HS-27A (cell line): ENCODE measurements around the gene L3MBTL4.
"Not testable (repeated sequence)": the region's sequence is repeated elsewhere in the genome, so short reads cannot be mapped to it uniquely, and the experiment has no call there.

ENCODE experiments used
- DNase-seq: peaks from one replicate; pipeline ENCODE4 v3.0.0-alpha.2; 2012; ENCODE audit warnings: low read depth, missing footprints

Gene L3MBTL4

DNA sequence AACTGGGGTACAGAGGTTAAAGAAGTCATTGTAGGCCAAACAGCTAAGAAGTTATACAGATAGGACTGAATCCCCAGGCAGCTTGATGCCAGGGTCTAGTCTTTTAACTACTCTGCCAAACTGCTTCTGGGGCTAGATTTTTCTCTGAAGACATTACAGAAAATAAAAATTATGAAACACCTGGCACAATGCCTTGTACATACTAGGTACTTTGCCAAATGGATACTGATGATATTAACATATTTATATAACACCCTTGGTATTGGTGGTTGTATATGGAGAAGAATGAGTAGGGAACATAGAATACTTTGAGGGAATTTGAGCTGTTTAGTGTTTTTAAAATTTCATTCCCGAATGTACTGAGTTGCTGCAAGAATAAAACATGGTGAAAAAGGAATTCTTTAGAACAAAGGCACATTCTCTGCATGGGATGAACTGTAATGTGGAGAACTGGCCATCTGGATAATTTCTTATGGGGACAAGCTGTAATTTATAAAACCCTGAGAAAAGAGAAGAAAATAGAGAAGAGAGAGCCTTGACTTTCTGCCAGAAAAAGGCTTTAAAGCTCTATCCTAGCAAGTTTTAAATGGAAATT, 308.5 kb downstream of the L3MBTL4 start:
- no peak for DNase-seq

DNA sequence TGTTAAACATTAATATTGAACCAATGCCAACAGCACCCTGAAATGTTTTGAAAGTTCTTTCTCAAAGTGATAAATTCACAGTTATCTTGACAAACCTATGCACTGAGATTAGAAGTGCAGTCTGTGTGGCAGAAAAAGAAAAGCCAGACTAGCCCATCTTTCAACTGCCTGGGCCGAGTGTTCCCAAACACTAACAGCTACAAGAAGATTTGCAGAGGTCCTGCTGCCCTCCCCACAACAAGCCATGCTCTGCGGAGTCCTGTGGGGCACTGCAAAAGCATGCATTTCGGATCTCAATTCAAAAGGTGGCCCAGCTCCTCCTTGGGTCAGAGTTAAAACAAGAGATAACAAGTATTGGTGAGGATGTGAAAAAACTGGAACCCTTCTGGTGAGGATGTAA, 311.0 kb downstream of the L3MBTL4 start:
- no peak for DNase-seq

DNA sequence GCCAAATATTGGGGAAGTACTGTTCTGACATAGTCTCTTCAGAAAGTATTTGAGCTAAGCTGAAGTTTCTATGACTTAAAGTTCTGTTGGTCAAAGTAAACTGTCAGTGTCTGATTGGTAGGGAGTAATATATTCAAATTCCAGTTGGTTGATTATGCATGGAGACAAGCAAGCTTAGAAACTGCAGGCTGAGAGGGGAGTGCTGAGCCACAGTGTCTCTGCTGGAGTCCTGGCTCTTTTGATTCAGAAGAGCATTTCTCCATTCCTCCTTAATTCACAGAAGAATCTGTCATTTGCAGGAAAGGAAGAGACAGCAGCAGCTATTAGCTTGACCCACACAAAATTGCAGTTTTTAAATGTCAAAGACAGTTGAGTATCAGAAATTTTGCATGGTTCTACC, 318.0 kb downstream of the L3MBTL4 start:
- DNase-seq: no peak

- DNase-seq: no peak
These were observed 326.3 kb downstream of the L3MBTL4 start for GRCh38 chr18:6088432-6088831.

- DNase-seq: no peak
These were observed 328.0 kb downstream of the L3MBTL4 start for GRCh38 chr18:6086731-6087130.

GRCh38 chr18:6079406-6079805, 335.3 kb downstream of the L3MBTL4 start:
- DNase-seq: no peak

DNA sequence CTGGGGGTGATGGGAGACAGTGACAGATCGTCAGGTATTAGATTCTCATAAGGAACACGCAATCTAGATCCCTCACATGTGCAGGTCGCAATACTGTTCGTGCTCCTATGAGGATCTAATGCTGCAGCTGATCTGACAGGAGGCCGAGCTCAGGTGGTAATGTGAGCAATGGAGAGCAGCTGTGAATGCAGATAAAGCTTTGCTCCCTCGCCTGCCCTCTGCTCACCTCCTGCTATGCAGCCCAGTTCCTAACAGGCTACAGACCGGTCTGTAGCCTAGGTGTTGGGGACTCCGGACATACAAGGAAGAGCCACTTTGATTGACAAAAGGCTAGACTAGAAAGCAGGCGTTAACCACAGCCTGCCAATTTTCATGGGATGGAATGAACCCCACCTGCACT, 335.8 kb downstream of the L3MBTL4 start:
- DNase-seq: no peak

- DNase-seq: not testable (repeated sequence)
These were observed 342.3 kb downstream of the L3MBTL4 start for GRCh38 chr18:6072423-6072822.

GRCh38 chr18:6069539-6069938, 345.2 kb downstream of the L3MBTL4 start:
- no peak for DNase-seq

GRCh38 chr18:6069103-6069502, 345.6 kb downstream of the L3MBTL4 start:
- DNase-seq: no peak

DNA sequence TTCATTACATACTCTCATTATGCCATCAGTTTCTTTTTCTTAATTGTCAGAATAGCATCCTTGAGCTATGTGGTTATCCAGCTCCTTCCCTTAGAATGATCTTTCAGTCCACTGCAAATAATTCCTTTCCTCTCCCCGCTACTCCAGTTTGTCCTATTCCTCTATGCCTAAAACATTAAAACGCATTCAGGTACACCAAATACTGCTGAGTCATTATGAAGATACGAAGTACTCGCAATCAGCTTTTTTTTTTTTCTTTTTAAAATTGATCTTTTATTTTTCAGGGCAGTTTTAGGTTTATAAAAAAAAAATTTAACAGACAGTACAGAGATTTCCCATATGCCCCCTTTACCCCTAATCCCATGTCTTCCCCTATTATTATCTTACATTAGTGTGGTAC, 354.6 kb downstream of the L3MBTL4 start:
- DNase-seq: no peak

- DNase-seq: no peak
These were observed 355.2 kb downstream of the L3MBTL4 start for GRCh38 chr18:6059551-6059950.

- DNase-seq: no peak
These were observed 355.8 kb downstream of the L3MBTL4 start for GRCh38 chr18:6058941-6059340.

DNA sequence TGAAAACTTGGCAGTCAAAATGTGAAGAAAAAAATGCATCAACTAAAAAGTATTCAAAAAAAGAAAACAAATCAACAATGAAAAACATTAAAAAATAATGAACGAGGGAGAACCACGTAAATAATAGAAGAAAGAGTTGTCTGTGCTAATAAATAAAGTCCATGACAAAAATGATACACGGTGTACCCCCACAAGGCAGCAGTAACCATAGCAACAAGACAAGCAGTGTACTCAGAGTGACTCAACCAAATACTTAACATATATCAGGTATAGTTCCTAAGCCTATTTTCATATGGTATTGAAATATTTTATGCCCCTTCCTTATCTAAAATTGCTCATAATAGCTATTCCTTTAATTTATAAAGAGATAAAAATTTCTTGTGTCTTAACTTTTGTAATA, 357.1 kb downstream of the L3MBTL4 start:
- DNase-seq: no peak

GRCh38 chr18:6056171-6056910, 358.4 kb downstream of the L3MBTL4 start:
- DNase-seq: no peak

- no peak for DNase-seq
These were observed 359.0 kb downstream of the L3MBTL4 start for GRCh38 chr18:6055711-6056110.

DNA sequence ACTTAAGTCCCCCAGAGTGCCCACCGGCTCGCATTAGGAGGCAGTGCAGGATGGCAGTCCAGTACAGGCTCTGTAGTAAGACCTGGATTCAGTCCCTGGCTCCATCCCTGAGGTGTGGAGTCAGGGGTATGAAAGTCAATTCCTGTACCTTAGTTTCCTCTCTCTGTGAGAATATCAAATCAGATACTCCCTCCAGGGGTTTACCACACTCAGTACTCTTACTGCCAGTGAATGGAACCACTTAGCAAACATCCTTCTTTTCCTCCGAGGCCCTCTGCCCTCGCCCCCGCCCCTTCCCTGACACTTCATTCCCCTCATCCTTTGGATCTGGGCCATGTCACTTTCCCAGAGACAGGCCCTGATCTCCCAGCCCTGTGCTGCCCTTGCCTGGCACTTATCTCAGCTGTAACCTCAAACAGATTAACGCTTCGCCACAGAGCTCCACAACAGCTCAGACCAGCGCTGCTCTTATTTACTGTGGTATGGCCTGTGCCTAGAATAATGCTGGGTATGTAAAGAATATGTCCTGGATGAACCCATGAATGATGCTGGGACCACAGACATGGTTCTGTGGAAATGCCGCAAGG, 360.4 kb downstream of the L3MBTL4 start:
- DNase-seq: no peak

- DNase-seq: no peak
These were observed 362.2 kb downstream of the L3MBTL4 start for GRCh38 chr18:6052449-6052913.

DNA sequence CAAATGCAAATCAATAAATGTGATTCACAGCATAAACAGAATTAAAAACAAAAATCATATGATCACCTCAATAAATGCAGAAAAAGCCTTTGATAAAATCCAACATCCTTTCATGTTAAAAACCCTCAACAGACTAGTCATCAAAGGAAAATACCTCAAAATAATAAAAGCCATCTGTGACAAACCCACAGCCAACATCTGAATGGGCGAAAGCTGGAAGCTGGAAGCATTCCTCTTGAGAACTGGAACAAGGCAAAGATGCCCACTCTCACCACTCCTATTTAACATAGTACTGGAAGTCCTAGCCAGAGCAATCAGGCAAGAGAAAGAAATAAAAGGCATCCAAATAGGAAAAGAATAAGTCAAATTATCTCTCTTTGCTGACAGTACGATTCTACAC, 367.1 kb downstream of the L3MBTL4 start:
- DNase-seq: not testable (repeated sequence)

GRCh38 chr18:6044773-6045172, 369.9 kb downstream of the L3MBTL4 start:
- DNase-seq: no peak

GRCh38 chr18:6044319-6044718, 370.4 kb downstream of the L3MBTL4 start:
- DNase-seq: no peak

DNA sequence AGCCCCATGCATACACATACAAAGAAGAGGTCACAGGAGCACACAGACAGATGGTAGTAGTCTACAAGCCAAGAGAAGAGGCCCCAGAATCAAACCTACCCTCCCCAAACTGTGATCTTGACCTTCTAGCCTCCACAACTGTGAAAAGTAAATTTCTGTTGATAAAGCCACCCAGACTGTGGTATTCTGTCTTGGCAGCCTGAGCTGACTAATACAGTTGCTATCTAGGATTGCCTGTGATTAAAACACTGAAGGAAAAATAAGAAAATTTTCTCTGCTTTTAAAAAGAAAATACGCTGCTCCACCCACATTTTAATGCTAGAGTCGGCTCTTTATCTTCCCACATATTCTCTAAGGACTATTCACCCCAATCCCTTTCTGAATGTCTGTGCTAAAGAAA, 375.7 kb downstream of the L3MBTL4 start:
- no peak for DNase-seq

DNA sequence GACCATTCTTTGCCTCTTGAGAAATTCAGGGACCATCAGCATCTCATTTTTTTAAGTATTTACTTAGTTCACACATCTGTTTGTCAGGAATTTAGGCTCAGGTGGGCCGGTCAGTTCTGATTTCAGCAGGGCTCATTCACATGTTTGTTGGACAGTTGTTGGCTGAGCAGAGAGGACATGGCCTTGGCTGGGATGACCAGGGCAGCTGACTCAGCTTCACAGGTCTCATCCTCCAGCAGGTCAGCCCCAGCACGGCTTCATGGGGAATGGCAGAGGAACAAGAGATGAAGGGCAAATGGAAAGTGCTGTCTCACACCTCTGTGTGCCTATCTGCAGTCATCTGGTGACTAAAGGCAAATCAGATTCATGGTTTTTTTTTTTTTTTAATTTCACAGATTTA, 383.3 kb downstream of the L3MBTL4 start:
- DNase-seq: no peak
